Tibial artery (tissue), 4 donors: ENCODE measurements around the gene OGFR.

ENCODE experiments used
- DNase-seq, 2 donors: peaks; one replicate each; pipeline ENCODE4 v3.0.0-alpha.2; 2019
- H3K27ac ChIP-seq, 2 donors: fragments of 200-600 bp; sonication (generic) in 1 of 2; 1 replicate in 1 of 2; 2 replicates in 1 of 2; pipeline ENCODE4 v1.5.1; 2018 to 2019; ENCODE audit warnings: mild to moderate bottlenecking in 1 of 2
- H3K27me3 ChIP-seq, 2 donors: fragments of 200-600 bp; sonication (generic) in 1 of 2; one replicate each; pipeline versions ENCODE4 v1.5.1 to v1.6.0; 2016 to 2019
- H3K36me3 ChIP-seq, 3 donors: fragments of 200-600 bp; sonication (generic) in 2 of 3; one replicate each; pipeline ENCODE4 v1.5.1; 2016 to 2019; ENCODE audit warnings: mild to moderate bottlenecking in 2 of 3
- H3K4me1 ChIP-seq, 4 donors: fragments of 200-600 bp; sonication (generic) in 2 of 4; 1 replicate in 3 of 4; 2 replicates in 1 of 4; pipeline ENCODE4 v1.5.1; 2016 to 2019
- H3K4me3 ChIP-seq, 2 donors: fragments of 200-600 bp; sonication (generic) in 1 of 2; 1 replicate in 1 of 2; 2 replicates in 1 of 2; pipeline ENCODE4 v1.5.1; 2018 to 2019; ENCODE audit warnings: mild to moderate bottlenecking in 2 of 2
- H3K9me3 ChIP-seq, 3 donors: fragments of 200-600 bp; sonication (generic) in 1 of 3; one replicate each; pipeline ENCODE4 v1.5.1; 2016 to 2019
- CTCF ChIP-seq, 2 experiments: fragments of 200-600 bp in 1 of 2; fragments of 450-650 bp in 1 of 2; IDR thresholded peaks; one replicate each; pipeline ENCODE4 v1.5.1; 2017 to 2019; ENCODE audit warnings: antibody characterized with exemption in 2 of 2, mild to moderate bottlenecking in 1 of 2, moderate library complexity in 1 of 2
- intact Hi-C: fragments of 100-400 bp; cut with DNase I; formaldehyde crosslinking; loops from one replicate; pipeline ENCODE4 v1.15.0; 2023; ENCODE audit warnings: low total_unique reads

OGFR gene

DNA sequence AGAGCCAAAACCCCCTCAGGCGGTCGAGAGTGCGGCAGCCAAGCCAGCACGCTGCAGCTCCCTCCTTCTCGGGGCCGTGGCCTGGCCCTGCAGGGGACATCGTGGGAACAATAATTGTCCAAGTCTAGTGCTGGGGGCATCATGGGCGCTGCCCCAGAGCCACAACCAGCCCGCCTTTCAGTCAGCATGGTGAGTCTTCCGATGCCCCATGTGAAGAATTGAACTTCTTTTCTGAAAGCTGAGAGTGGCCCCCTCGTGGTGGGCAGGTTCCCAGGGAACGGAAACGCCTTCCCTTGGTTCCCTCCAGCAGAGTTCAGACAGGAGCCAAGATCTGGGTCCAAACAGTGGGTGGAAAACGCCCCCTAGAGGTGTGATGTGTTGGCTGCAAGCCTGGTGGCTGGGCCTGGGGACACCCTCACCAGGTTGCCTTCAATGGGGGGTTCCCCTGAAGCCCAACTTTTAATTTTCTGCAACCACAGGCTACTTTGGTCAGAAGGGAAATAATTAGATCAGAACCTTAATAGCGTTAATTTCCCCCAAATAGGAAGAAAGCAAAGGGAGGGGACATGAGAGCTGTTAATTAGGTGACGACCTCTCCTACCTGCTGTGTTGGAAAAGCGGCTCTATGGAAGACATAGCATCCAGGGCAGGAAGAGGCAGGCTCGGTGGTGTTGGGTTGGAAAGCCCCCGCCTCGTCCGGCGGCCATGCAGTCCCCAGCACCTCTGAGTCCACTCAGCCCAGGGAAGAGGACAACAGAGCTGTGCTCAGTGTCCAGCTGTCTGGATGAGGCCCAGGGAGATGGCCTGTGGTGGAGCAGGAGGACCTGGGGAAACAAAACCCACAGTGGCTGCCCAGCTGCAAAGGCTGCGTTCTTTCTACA lies 13.1 kb upstream of the OGFR start:
- peaks cover 0 to 22% of the 10 kb centered on the region in 2 donors for H3K27me3 ChIP-seq
- no peak overlapping the region for H3K4me3 ChIP-seq
- H3K36me3 ChIP-seq: no peaks in the 10 kb centered on the region
- peak; percentile 72 for TF ChIP-seq CTCF (IDR thresholded peaks at IDR 0.05)
- peaks cover 6 to 22% (median 10%) of the 10 kb centered on the region in 4 donors for H3K4me1 ChIP-seq
- no peak overlapping the region for H3K27ac ChIP-seq
- peak; percentile 64 to 84 for DNase-seq
- no peaks in the 10 kb centered on the region for H3K9me3 ChIP-seq
- intact Hi-C loops: loop anchor here (2.0 to 5.0 kb wide), 3 partner anchors 139 to 379 kb away; no protein-coding TSS in a partner anchor

DNA sequence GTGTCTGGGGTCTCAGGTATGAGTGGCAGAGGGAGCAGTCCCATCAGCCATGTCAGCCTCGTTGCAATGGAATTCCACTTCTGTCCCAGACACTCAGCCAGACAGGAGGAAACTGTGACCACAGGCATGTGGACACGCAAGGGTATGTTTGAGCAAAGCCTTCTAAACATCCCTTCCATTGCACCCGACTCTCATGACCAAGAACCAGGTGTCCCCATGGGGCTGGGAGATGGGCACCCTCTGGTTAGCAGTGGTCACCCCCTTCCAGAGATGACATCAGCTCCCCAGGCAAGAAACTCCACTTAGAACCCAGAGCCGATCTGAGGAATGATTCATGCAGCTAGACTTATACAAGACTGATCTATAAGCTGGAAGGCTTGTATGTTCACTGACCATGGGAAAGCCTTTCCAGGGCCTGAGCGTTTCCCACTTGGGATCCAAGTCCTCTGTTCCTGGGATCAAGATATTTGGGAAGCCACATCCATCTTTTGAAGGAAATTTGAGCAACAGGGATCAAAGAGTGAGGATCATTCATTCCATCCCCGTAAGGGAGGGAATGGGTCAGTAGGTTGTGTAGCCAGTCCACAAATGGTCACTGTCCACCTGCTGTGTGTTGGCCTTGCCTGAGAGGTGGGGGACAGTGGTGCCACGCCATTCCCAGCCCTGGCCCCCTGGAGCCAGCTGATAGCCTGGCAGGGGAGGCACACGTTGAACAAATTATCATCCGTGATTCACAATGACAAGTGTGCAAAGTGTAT lies 12.3 kb upstream of the OGFR start:
- DNase-seq: no peak
- H3K4me1 ChIP-seq: peaks cover 9 to 28% (median 14%) of the 10 kb centered on the region in 4 donors

GRCh38 chr20:62792940-62793756 lies 11.5 kb upstream of the OGFR start:
- intact Hi-C loops: loop anchor here (5.0 kb wide), 2 partner anchors 141 to 381 kb away; no protein-coding TSS in a partner anchor
- TF ChIP-seq CTCF (IDR thresholded peaks at IDR 0.05): no peak
- H3K27ac ChIP-seq: peak overlapping the region; percentile 93 to 94
- peak overlapping the region; percentile 44 to 90 for H3K4me3 ChIP-seq
- H3K4me1 ChIP-seq: peaks cover 9 to 32% (median 16%) of the 10 kb centered on the region in 4 donors
- H3K27me3 ChIP-seq: peaks cover 0 to 9% of the 10 kb centered on the region in 2 donors
- DNase-seq: no peak
- H3K36me3 ChIP-seq: peaks cover 0 to 6% (median 4%) of the 10 kb centered on the region in 3 donors
- H3K9me3 ChIP-seq: no peaks in the 10 kb centered on the region

More for the DNA sequence above, 12.3 kb upstream of the OGFR start:
- Histone ChIP-seq H3K4me3 (no peak overlapping the region), H3K36me3 (no peaks in the 10 kb centered on the region), H3K27me3 (peaks cover 0 to 13% of the 10 kb centered on the region in 2 donors), H3K27ac (no peak overlapping the region), H3K9me3 (no peaks in the 10 kb centered on the region)
- intact Hi-C loops: loop anchor here (5.0 kb wide), 2 partner anchors 140 to 380 kb away; no protein-coding TSS in a partner anchor
- no peak for TF ChIP-seq CTCF (IDR thresholded peaks at IDR 0.05)

DNA sequence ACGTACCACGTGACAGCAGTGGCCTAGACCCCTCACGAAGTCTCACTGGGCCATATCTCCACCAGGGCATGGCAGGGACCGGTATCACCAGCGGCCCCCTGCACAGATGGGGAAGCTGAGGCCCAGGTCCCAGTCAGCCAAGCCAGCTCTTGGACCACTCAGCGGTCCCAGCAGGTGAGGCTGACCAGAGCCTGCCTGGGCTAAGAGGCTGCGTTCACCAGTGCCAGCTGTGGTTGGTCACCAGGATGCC lies 11.0 kb upstream of the OGFR start:
- DNase-seq: no peak
- Histone ChIP-seq H3K4me3 (peak overlapping the region; percentile 44 to 90), H3K4me1 (peaks cover 9 to 32% (median 16%) of the 10 kb centered on the region in 4 donors), H3K27ac (peak overlapping the region; percentile 93 to 94), H3K9me3 (no peaks in the 10 kb centered on the region), H3K36me3 (peaks cover 5 to 11% (median 9%) of the 10 kb centered on the region in 3 donors), H3K27me3 (peaks cover 0 to 7% of the 10 kb centered on the region in 2 donors)
- peak in 1 of 2 experiments; percentile 19 for TF ChIP-seq CTCF (IDR thresholded peaks at IDR 0.05)
- intact Hi-C loops: loop anchor here (5.0 kb wide), 2 partner anchors 141 to 381 kb away; no protein-coding TSS in a partner anchor
